Mesenchymal stem cell (in vitro differentiated cells and primary cell): ENCODE results near the gene TMC7. TPM values are rescaled to one million over a fixed set of nuclear protein-coding genes. Genes with fewer than 3 reads are reported as not detected.

ENCODE experiments used
- DNase-seq: peaks from one replicate; pipeline ENCODE4 v3.0.0-alpha.2; 2013
- H2AFZ ChIP-seq: one replicate; pipeline ENCODE4 v1.6.1; 2013; ENCODE audit warnings: low read depth, mild to moderate bottlenecking, control low read depth, inconsistent platforms, low read length, moderate library complexity
- H2AK5ac ChIP-seq: 2 replicates; pipeline ENCODE4 v1.6.1; 2013; ENCODE audit warnings: low read length, moderate library complexity, mild to moderate bottlenecking, inconsistent platforms; ENCODE audit not compliant: severe bottlenecking
- H2BK120ac ChIP-seq: one replicate; pipeline ENCODE4 v1.6.1; 2013; ENCODE audit warnings: low read depth, mild to moderate bottlenecking, inconsistent platforms, low read length, moderate library complexity
- H2BK12ac ChIP-seq, 2 experiments: one replicate each; pipeline ENCODE4 v1.6.1; 2013; ENCODE audit warnings: inconsistent platforms in 2 of 2, low read length in 2 of 2, mild to moderate bottlenecking in 2 of 2, moderate library complexity in 2 of 2, control low read depth in 1 of 2
- H2BK15ac ChIP-seq: one replicate; pipeline ENCODE4 v1.6.1; 2013; ENCODE audit warnings: mild to moderate bottlenecking, low read depth, inconsistent platforms; ENCODE audit not compliant: poor library complexity, severe bottlenecking
- H2BK5ac ChIP-seq: 2 replicates; pipeline ENCODE4 v1.6.1; 2013; ENCODE audit warnings: low read depth, mild to moderate bottlenecking, low read length, control low read depth, inconsistent platforms; ENCODE audit not compliant: poor library complexity, severe bottlenecking
- H3K14ac ChIP-seq, 2 experiments: one replicate each; pipeline ENCODE4 v1.6.1; 2013; ENCODE audit warnings: inconsistent platforms in 2 of 2, low read length in 2 of 2, control low read depth in 1 of 2, mild to moderate bottlenecking in 1 of 2, moderate library complexity in 1 of 2
- H3K18ac ChIP-seq, 2 experiments: one replicate each; pipeline ENCODE4 v1.6.1; 2013; ENCODE audit warnings: inconsistent platforms in 2 of 2, low read length in 2 of 2, control low read depth in 1 of 2, low read depth in 1 of 2, mild to moderate bottlenecking in 1 of 2
- H3K23ac ChIP-seq, 2 experiments: one replicate each; pipeline ENCODE4 v1.6.1; 2013; ENCODE audit warnings: inconsistent platforms in 2 of 2, low read length in 2 of 2, mild to moderate bottlenecking in 2 of 2, moderate library complexity in 2 of 2, control low read depth in 1 of 2
- H3K27ac ChIP-seq: 2 replicates; pipeline ENCODE4 v1.5.1; 2013; ENCODE audit warnings: mild to moderate bottlenecking, moderate library complexity, low read length, control low read depth, inconsistent platforms; ENCODE audit not compliant: poor library complexity, severe bottlenecking
- H3K27me3 ChIP-seq, 2 experiments: 2 replicates each; pipeline versions ENCODE4 v1.6.1 to v1.7.0; 2013; ENCODE audit warnings: low read length in 2 of 2, mild to moderate bottlenecking in 2 of 2, moderate library complexity in 2 of 2, control low read depth in 1 of 2, inconsistent platforms in 1 of 2; ENCODE audit not compliant: control insufficient read depth in 1 of 2, insufficient read depth in 1 of 2
- H3K36me3 ChIP-seq, 2 experiments: 2 replicates each; pipeline versions ENCODE4 v1.6.1 to v1.7.0; 2013; ENCODE audit warnings: low read length in 2 of 2, control low read depth in 1 of 2, inconsistent platforms in 1 of 2, low read depth in 1 of 2, mild to moderate bottlenecking in 1 of 2; ENCODE audit not compliant: insufficient read depth in 2 of 2, control insufficient read depth in 1 of 2
- H3K4ac ChIP-seq, 2 experiments: one replicate each; pipeline ENCODE4 v1.6.1; 2013; ENCODE audit warnings: inconsistent platforms in 2 of 2, low read length in 2 of 2, mild to moderate bottlenecking in 2 of 2, moderate library complexity in 2 of 2, control low read depth in 1 of 2, low read depth in 1 of 2
- H3K4me1 ChIP-seq: 2 replicates; pipeline ENCODE4 v1.6.1; 2013; ENCODE audit warnings: low read depth, low read length, control low read depth; ENCODE audit not compliant: control insufficient read depth, insufficient read depth
- H3K4me2 ChIP-seq: 2 replicates; pipeline ENCODE4 v1.6.1; 2013; ENCODE audit warnings: low read length, mild to moderate bottlenecking, inconsistent platforms; ENCODE audit not compliant: poor library complexity, severe bottlenecking
- H3K4me3 ChIP-seq, 2 experiments: 2 replicates each; pipeline versions ENCODE4 v1.5.1 to v1.7.0; 2013; ENCODE audit warnings: low read length in 2 of 2, mild to moderate bottlenecking in 2 of 2, control low read depth in 1 of 2, low read depth in 1 of 2; ENCODE audit not compliant: insufficient read depth in 1 of 2
- H3K79me1 ChIP-seq: replicated peaks from 2 replicates; pipeline ENCODE4 v1.6.1; 2013; ENCODE audit warnings: mild to moderate bottlenecking, control low read depth, low read length, inconsistent platforms; ENCODE audit not compliant: poor library complexity, severe bottlenecking
- H3K9ac ChIP-seq: 2 replicates; pipeline ENCODE4 v1.7.0; 2013; ENCODE audit warnings: mild to moderate bottlenecking, low read length, moderate library complexity
- H3K9me3 ChIP-seq: 2 replicates; pipeline ENCODE4 v1.7.0; 2013; ENCODE audit warnings: mild to moderate bottlenecking, low read length; ENCODE audit not compliant: control insufficient read depth
- H4K8ac ChIP-seq: one replicate; pipeline ENCODE4 v1.6.1; 2013; ENCODE audit warnings: inconsistent platforms, mild to moderate bottlenecking, low read length, moderate library complexity
- H4K91ac ChIP-seq: one replicate; pipeline ENCODE4 v1.6.1; 2013; ENCODE audit warnings: mild to moderate bottlenecking, low read length, inconsistent platforms
- WGBS: methylation state at CpG from one replicate; pipeline ENCODE4 v1.1.7; 2013; ENCODE audit warnings: mixed read lengths; 5-methylcytosine and 5-hydroxymethylcytosine counted together
- polyA plus RNA-seq, 2 experiments: library from polyadenylated mRNA; stranded (reverse); fragments of 200-250 nt; gene quantifications; one replicate each; pipeline ENCODE4 v1.2.3, GENCODE V29; 2013

TMC7 gene
- 1.5 TPM for polyA plus RNA-seq (2013, experiment 1 of 2)
- 1.3 TPM for polyA plus RNA-seq (2013, experiment 2 of 2)

DNA sequence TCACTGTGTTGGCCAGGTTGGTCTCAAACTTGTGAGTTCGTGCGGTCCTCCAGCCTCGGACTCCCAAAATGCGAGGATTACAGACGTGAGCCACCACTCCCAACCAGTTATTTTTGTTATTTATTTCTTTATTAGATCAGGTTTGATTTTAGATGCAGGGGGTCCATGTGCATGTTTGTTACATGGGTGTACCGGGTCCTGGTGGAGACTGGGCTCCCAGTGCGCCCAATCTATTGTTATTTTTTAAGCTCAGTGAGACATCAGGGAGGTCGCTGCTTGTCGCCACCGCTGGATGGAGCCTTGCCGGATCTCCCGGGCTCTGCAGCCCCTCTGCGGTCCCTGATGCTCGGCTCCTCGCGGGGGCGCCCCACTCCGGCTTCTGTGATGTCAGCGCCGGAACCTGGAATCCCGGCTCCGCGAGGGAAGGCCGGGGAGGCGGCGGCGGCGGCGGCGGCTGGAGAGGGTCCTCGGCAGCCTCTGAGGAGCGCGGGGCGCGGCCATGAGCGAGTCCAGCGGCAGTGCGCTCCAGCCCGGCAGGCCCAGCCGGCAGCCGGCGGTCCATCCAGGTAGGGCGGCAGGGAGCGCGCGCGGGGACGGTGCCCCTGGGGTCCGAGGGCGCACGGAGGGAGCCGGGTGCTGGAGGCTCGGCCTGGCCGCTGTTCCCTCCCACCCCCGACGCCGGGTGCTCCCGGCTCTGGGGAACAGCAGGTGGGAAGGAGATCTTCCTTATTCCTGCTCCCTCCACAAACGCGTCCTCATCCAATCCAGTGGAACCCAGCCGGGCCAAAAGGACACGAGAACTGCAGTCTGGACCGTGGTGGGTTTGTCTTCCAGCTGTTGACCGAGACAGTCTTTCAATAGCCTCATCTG lies at the start of gene TMC7:
Gene TMC7 (plus strand): TSS at position 370 of the 870 bp plus-strand sequence. CDS start 130 bp downstream, at position 500.
- Histone ChIP-seq H3K4ac (peak within 1 kb of the TSS in 1 of 2 experiments; percentile 50), H2BK5ac (peak within 1 kb of the TSS; percentile 79), H3K9me3 (no peaks in the 10 kb centered on the region), H3K4me2 (peak within 1 kb of the TSS; percentile 97), H4K91ac (peak within 1 kb of the TSS; percentile 86), H3K18ac (peak within 1 kb of the TSS; percentile 54 to 90), H2BK15ac (no peak within 1 kb of the TSS), H4K8ac (peak within 1 kb of the TSS; percentile 97), H2AFZ (peak within 1 kb of the TSS; percentile 98), H2BK120ac (peak within 1 kb of the TSS; percentile 79), H3K4me3 (peak within 1 kb of the TSS; percentile 83 to 88), H3K36me3 (no peaks in the 10 kb centered on the region), H3K23ac (peak within 1 kb of the TSS in 1 of 2 experiments; percentile 93), H2AK5ac (no peak within 1 kb of the TSS), H3K79me1 (no peaks in the 10 kb centered on the region), H3K27ac (no peak within 1 kb of the TSS), H3K14ac (peak within 1 kb of the TSS in 1 of 2 experiments; percentile 98), H3K4me1 (peaks cover 5% of the 10 kb centered on the region), H3K9ac (peak within 1 kb of the TSS; percentile 84), H3K27me3 (no peaks in the 10 kb centered on the region), H2BK12ac (peak within 1 kb of the TSS; percentile 20 to 98)
- WGBS: 2% methylated on average over 51 of the region's 64 CpGs
- peak; percentile 89 for DNase-seq

DNA sequence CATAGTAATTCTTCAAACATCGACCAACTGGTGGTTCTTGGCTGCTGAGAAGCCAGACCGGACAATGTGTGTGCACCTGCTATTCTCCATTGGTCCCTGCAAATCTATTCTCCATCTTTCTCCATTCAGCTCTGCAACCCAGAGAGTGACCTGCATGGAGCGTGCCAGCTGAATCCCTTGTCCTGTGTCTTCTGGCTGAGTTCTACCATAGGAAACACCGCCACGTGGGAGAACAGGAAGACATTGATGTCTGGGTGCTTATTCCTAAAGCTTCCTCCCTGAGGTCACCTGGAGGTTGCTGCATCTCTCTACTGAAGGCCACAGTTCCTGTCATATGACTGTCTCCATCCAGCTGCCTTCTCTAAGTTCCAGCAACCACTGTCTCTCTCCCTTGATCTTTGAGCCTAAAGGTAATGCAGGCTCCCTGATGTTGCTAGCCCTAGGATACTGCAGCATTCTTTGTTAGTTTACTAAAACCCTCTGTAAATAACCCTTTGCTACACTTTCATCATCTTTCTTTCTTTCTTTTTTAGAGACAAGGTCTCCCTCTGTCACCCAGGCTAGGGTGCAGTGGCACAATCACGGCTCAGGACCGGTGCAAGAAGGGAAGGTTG lies 46.9 kb upstream of the TMC7 start:
- H3K23ac ChIP-seq: no peak overlapping the region
- no peak for DNase-seq
- H3K27me3 ChIP-seq: peaks cover 0 to 4% of the 10 kb centered on the region in 2 experiments
- no peak overlapping the region for H2BK120ac ChIP-seq
- no peak overlapping the region for H3K4me2 ChIP-seq
- H3K9ac ChIP-seq: no peak overlapping the region
- no peak overlapping the region for H2BK5ac ChIP-seq
- WGBS: 94% methylated on average over 5 of the region's 7 CpGs
- H3K18ac ChIP-seq: no peak overlapping the region
- no peak overlapping the region for H2BK12ac ChIP-seq
- H3K27ac ChIP-seq: no peak overlapping the region
- no peaks in the 10 kb centered on the region for H3K79me1 ChIP-seq
- H2BK15ac ChIP-seq: no peak overlapping the region
- H3K36me3 ChIP-seq: no peaks in the 10 kb centered on the region
- H2AK5ac ChIP-seq: no peak overlapping the region
- no peak overlapping the region for H4K8ac ChIP-seq
- H3K4ac ChIP-seq: no peak overlapping the region
- H3K14ac ChIP-seq: no peak overlapping the region
- no peaks in the 10 kb centered on the region for H3K9me3 ChIP-seq
- H4K91ac ChIP-seq: no peak overlapping the region
- no peak overlapping the region for H3K4me3 ChIP-seq
- peaks cover 4% of the 10 kb centered on the region for H3K4me1 ChIP-seq
- H2AFZ ChIP-seq: no peak overlapping the region

DNA sequence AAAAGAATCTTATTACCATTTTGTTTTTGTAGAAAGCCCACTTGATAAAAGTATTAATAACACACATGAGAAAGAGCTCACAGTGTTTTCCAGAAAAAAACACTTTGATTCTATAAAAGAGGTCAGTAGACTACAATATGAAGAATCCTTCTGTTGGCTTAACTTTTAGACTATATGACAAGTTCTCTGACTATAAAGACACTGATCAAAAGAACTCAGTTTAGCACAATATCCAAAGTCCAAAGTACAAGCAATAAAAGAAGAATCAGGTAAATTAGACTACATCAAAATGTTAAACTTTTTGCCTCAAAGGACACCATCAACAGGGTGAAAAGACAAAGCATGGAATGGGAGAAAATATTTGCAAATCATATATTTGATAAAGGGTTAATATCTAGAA lies 46.3 kb upstream of the TMC7 start:
- H3K4ac ChIP-seq: no peak overlapping the region
- H4K91ac ChIP-seq: no peak overlapping the region
- H3K79me1 ChIP-seq: no peaks in the 10 kb centered on the region
- no peak overlapping the region for H2AK5ac ChIP-seq
- H2BK120ac ChIP-seq: no peak overlapping the region
- H2BK15ac ChIP-seq: no peak overlapping the region
- H3K18ac ChIP-seq: no peak overlapping the region
- no peaks in the 10 kb centered on the region for H3K36me3 ChIP-seq
- no peak overlapping the region for H3K9ac ChIP-seq
- peaks cover 3% of the 10 kb centered on the region for H3K4me1 ChIP-seq
- DNase-seq: no peak
- no peak overlapping the region for H4K8ac ChIP-seq
- H3K9me3 ChIP-seq: no peaks in the 10 kb centered on the region
- H3K4me2 ChIP-seq: no peak overlapping the region
- H3K23ac ChIP-seq: no peak overlapping the region
- no peak overlapping the region for H3K4me3 ChIP-seq
- H3K14ac ChIP-seq: no peak overlapping the region
- H3K27ac ChIP-seq: no peak overlapping the region
- peaks cover 0 to 4% of the 10 kb centered on the region in 2 experiments for H3K27me3 ChIP-seq
- H2BK5ac ChIP-seq: no peak overlapping the region
- no peak overlapping the region for H2BK12ac ChIP-seq
- no peak overlapping the region for H2AFZ ChIP-seq

DNA sequence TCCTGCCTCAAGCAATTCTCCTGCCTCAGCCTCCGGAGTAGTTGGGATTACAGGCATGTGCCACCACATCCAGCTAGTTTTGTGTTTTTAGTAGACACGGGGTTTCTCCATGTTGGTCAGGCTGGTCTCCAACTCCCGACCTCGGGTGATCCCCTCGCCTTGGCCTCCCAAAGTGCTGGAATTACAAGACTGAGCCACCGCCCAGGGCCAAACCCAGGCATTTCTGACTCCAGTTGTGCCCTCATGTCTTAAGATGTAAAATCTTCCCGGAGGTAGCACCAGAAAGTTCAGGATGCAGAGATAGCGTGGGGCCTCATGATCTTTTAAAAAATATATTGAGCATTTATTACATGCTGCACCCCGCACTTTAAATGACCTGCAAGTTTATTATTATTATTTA lies 44.7 kb upstream of the TMC7 start:
- Histone ChIP-seq H2AK5ac (no peak overlapping the region), H3K4ac (no peak overlapping the region), H4K91ac (no peak overlapping the region), H2BK5ac (no peak overlapping the region), H4K8ac (no peak overlapping the region), H2AFZ (no peak overlapping the region), H3K9me3 (no peaks in the 10 kb centered on the region), H3K79me1 (no peaks in the 10 kb centered on the region), H3K9ac (no peak overlapping the region), H3K27ac (no peak overlapping the region), H3K23ac (no peak overlapping the region), H3K4me3 (no peak overlapping the region), H3K18ac (no peak overlapping the region), H3K27me3 (peaks cover 0 to 4% of the 10 kb centered on the region in 2 experiments), H3K4me1 (no peaks in the 10 kb centered on the region), H2BK12ac (no peak overlapping the region), H2BK120ac (no peak overlapping the region), H2BK15ac (no peak overlapping the region), H3K14ac (no peak overlapping the region), H3K4me2 (no peak overlapping the region), H3K36me3 (no peaks in the 10 kb centered on the region)
- no peak for DNase-seq
- 93% methylated on average over 7 of the region's 9 CpGs for WGBS
